Vagina (tissue), 2 donors: ENCODE measurements around the gene SUPT3H. TPM values are rescaled to one million over a fixed set of nuclear protein-coding genes. Genes with fewer than 3 reads are reported as not detected.

Experiments used
- DNase-seq, 2 donors: peaks; one replicate each; pipeline ENCODE4 v3.0.0-alpha.2; 2017; ENCODE audit errors: extremely low spot score in 2 of 2
- H3K27ac ChIP-seq: fragments of 200-600 bp; sonication (generic); one replicate; pipeline ENCODE4 v1.5.1; 2019
- H3K27me3 ChIP-seq: fragments of 200-600 bp; sonication (generic); one replicate; pipeline ENCODE4 v1.5.1; 2019
- H3K36me3 ChIP-seq, 2 donors: fragments of 200-600 bp; sonication (generic); one replicate each; pipeline ENCODE4 v1.5.1; 2017 to 2019
- H3K4me1 ChIP-seq: fragments of 200-600 bp; sonication (generic); one replicate; pipeline ENCODE4 v1.5.1; 2019
- H3K4me3 ChIP-seq, 2 donors: fragments of 200-600 bp; sonication (generic); 1 replicate in 1 of 2; 2 replicates in 1 of 2; pipeline ENCODE4 v1.5.1; 2016 to 2019
- H3K9me3 ChIP-seq: fragments of 200-600 bp; sonication (generic); one replicate; pipeline ENCODE4 v1.5.1; 2019
- POLR2A ChIP-seq, 2 donors: fragments of 450-650 bp; IDR thresholded peaks; one replicate each; pipeline ENCODE4 v1.6.1; 2017; ENCODE audit warnings: antibody characterized with exemption in 2 of 2, mild to moderate bottlenecking in 2 of 2, moderate library complexity in 2 of 2
- POLR2AphosphoS5 ChIP-seq, 2 donors: sonication (generic); formaldehyde crosslinking; IDR thresholded peaks; one replicate each; pipeline ENCODE4 v1.9.0; 2017; ENCODE audit warnings: antibody characterized with exemption in 2 of 2, mild to moderate bottlenecking in 2 of 2, low read depth in 1 of 2; ENCODE audit not compliant: insufficient read depth in 1 of 2
- intact Hi-C: fragments of 100-400 bp; cut with DNase I; formaldehyde crosslinking; loops from one replicate; pipeline ENCODE4 v1.15.1; 2023
- total RNA-seq: library from RNA; depleted of rRNA; stranded (reverse); fragments of >200 nt; gene quantifications from one replicate; pipeline ENCODE4 v1.2.3, GENCODE V29; 2016
- TF ChIP-seq, protein P1 (sequence below), 3 experiments: fragments of 450-650 bp in 2 of 3; fragments of 200-600 bp in 1 of 3; sonication (generic) in 1 of 3; IDR thresholded peaks; one replicate each; pipeline ENCODE4 v1.5.1; 2017 to 2019; ENCODE audit warnings: antibody characterized with exemption in 3 of 3, mild to moderate bottlenecking in 2 of 3, moderate library complexity in 2 of 3

SUPT3H gene
- total RNA-seq, 1 donor from 2014 or later, result 4.2 TPM

DNA sequence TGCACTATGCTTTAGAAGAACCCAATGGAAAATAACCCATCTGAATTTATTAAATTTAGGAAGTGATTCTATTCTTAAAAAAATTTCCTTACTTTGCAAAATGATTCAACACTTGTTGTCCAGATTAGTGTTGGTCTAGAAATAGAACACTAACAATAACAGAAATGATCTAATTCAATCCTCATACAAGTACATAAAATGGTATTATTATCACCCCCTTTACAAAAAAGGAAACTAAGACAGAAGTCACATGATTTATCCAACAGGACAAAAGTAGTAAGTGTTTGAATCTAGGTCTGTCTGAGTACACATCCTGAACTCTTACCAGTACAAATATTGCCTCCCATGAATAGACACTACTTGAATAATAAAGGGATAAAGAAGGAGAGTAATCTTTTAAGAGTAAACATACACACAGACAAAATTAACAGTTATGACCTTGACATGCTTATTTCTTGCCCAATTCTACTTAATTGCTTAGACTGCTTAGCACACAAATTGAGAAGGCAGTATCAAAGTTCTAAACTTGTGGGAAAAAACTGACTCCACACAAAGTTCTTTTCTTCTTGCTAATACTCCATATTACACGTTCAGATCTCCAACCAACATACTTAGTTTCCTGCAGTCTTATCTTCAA, 245.0 kb downstream of the SUPT3H start:
- Histone ChIP-seq H3K27ac (no peak overlapping the region), H3K4me1 (no peaks in the 10 kb centered on the region), H3K9me3 (no peaks in the 10 kb centered on the region), H3K27me3 (no peaks in the 10 kb centered on the region), H3K4me3 (no peak overlapping the region), H3K36me3 (no peaks in the 10 kb centered on the region)
- TF ChIP-seq POLR2AphosphoS5 (IDR thresholded peaks at IDR 0.05; ENCODE audit: insufficient read depth in 1 of 2, low read depth in 1 of 2), result no peak
- no peak for TF ChIP-seq POLR2A (IDR thresholded peaks at IDR 0.05)
- TF ChIP-seq, protein P1, sequence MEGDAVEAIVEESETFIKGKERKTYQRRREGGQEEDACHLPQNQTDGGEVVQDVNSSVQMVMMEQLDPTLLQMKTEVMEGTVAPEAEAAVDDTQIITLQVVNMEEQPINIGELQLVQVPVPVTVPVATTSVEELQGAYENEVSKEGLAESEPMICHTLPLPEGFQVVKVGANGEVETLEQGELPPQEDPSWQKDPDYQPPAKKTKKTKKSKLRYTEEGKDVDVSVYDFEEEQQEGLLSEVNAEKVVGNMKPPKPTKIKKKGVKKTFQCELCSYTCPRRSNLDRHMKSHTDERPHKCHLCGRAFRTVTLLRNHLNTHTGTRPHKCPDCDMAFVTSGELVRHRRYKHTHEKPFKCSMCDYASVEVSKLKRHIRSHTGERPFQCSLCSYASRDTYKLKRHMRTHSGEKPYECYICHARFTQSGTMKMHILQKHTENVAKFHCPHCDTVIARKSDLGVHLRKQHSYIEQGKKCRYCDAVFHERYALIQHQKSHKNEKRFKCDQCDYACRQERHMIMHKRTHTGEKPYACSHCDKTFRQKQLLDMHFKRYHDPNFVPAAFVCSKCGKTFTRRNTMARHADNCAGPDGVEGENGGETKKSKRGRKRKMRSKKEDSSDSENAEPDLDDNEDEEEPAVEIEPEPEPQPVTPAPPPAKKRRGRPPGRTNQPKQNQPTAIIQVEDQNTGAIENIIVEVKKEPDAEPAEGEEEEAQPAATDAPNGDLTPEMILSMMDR (IDR thresholded peaks at IDR 0.05), result no peak
- DNase-seq, result no peak
- intact Hi-C loops, result no loop called here

DNA sequence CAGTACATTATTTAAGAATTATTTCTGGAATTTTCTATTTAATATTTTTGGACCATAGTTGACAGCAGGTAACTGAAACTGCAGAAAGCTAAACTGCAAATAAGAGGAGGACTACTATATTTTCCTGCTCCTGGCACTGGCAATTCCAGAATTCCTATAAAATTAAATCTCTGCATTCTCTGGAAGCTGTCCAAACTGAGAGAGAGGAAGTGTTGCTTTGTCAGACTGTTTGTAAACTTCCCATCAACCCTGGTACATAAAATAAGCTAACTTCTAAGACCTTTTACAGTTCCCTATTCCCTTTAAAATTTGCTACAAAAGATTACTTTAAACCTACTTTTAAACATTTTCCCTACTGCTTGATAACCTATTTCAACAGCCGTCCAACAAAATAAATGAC, 245.7 kb downstream of the SUPT3H start:
- no peak for DNase-seq
- no peaks in the 10 kb centered on the region for H3K27me3 ChIP-seq
- no peaks in the 10 kb centered on the region for H3K9me3 ChIP-seq
- no peak overlapping the region for H3K4me3 ChIP-seq
- H3K27ac ChIP-seq, result no peak overlapping the region
- TF ChIP-seq, protein P1 (IDR thresholded peaks at IDR 0.05), result no peak
- TF ChIP-seq POLR2AphosphoS5 (IDR thresholded peaks at IDR 0.05; ENCODE audit: insufficient read depth in 1 of 2, low read depth in 1 of 2), result no peak
- no peak for TF ChIP-seq POLR2A (IDR thresholded peaks at IDR 0.05)
- H3K36me3 ChIP-seq, result no peaks in the 10 kb centered on the region
- intact Hi-C loops, result no loop called here
- no peaks in the 10 kb centered on the region for H3K4me1 ChIP-seq

- H3K27me3 ChIP-seq, result no peaks in the 10 kb centered on the region
These were observed 248.7 kb downstream of the SUPT3H start for GRCh38 chr6:45129051-45129450.

GRCh38 chr6:45127185-45127584, 250.5 kb downstream of the SUPT3H start:
- TF ChIP-seq, protein P1 (IDR thresholded peaks at IDR 0.05), result no peak
- TF ChIP-seq POLR2AphosphoS5 (IDR thresholded peaks at IDR 0.05; ENCODE audit: insufficient read depth in 1 of 2, low read depth in 1 of 2), result no peak
- TF ChIP-seq POLR2A (IDR thresholded peaks at IDR 0.05), result no peak
- intact Hi-C loops, result no loop called here
- no peaks in the 10 kb centered on the region for H3K36me3 ChIP-seq

More at GRCh38 chr6:45129051-45129450, 248.7 kb downstream of the SUPT3H start:
- DNase-seq, result no peak
- Histone ChIP-seq H3K36me3 (no peaks in the 10 kb centered on the region), H3K9me3 (no peaks in the 10 kb centered on the region), H3K4me3 (no peak overlapping the region), H3K4me1 (no peaks in the 10 kb centered on the region), H3K27ac (no peak overlapping the region)
- TF ChIP-seq, protein P1 (IDR thresholded peaks at IDR 0.05), result no peak
- no peak for TF ChIP-seq POLR2AphosphoS5 (IDR thresholded peaks at IDR 0.05; ENCODE audit: insufficient read depth in 1 of 2, low read depth in 1 of 2)
- no peak for TF ChIP-seq POLR2A (IDR thresholded peaks at IDR 0.05)
- intact Hi-C loops, result no loop called here

DNA sequence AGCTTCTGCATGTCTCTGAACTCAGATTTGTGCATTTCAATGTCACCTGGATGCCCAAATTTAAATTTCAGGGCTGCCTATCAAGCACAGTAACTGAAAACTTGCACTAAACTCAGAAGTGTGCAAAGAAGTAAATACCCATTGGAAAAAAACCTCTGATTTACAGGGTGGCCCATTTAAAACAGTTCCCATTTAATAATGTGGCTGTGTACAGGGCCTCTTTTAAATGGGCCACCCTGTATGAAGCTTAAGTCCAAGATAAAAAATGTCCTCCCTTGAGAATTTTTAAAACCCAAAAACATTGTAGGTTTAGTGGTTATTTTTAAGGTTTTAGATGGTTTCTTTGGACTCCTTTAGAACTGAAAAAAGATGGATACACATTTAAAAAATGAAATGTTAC, 251.7 kb downstream of the SUPT3H start:
- Histone ChIP-seq H3K36me3 (no peaks in the 10 kb centered on the region), H3K4me3 (no peak overlapping the region), H3K27me3 (no peaks in the 10 kb centered on the region), H3K27ac (no peak overlapping the region), H3K4me1 (no peaks in the 10 kb centered on the region), H3K9me3 (no peaks in the 10 kb centered on the region)
- DNase-seq, result no peak
- intact Hi-C loops, result no loop called here
- TF ChIP-seq POLR2AphosphoS5 (IDR thresholded peaks at IDR 0.05; ENCODE audit: insufficient read depth in 1 of 2, low read depth in 1 of 2) (no peak), POLR2A (IDR thresholded peaks at IDR 0.05) (no peak)
- TF ChIP-seq, protein P1 (IDR thresholded peaks at IDR 0.05), result no peak

More at GRCh38 chr6:45127185-45127584, 250.5 kb downstream of the SUPT3H start:
- Histone ChIP-seq H3K27ac (no peak overlapping the region), H3K4me1 (no peaks in the 10 kb centered on the region), H3K27me3 (no peaks in the 10 kb centered on the region), H3K9me3 (no peaks in the 10 kb centered on the region), H3K4me3 (no peak overlapping the region)
- no peak for DNase-seq
